DMS114 treated with DMSO at 0.1 percent for 48 hours (cell line): ENCODE data around the gene SLC22A3.

Experiments
- DNase-seq: peaks from one replicate; lab custom pipeline; 2025; ENCODE audit not compliant: unreplicated experiment; lab: John Stamatoyannopoulos, UW

SLC22A3 gene

DNA sequence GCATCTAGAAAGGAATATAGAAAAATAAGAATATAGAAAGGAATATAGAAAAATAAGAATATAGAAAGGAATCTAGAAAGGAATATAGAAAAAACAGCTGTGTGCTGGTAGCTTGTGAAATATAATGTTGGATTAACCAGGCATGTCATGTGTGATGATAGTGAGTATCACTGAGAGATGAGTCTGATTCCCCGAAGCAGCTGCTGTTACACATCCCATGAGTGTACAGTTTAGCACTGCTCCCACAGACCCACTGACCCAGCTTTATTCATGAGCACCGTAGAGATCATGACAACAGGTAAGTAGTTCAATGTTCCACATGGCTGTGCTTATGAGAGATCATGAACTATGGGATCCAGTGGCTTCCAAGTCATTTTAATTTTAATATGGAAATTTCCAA is 64.8 kb downstream of the SLC22A3 start:
- no peak for DNase-seq

DNA sequence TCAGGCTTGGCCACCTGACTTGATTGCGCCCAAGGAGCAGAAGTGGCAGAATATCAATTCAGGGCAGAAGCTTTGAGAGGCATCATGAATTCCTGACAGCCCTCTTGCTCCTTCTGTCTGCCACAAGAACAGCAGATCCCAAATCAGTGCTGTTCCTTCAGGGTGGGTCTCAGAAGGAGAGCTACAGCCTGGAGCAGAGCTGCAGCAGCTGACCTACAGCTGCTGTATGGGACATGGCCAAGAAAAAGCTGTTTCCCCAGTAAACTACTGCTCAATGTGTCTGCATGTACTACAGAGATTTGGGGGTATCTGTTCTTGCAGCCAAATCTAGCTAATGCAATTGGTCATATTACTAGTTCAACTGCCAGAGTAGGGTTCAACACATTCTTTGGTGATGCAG is 69.0 kb downstream of the SLC22A3 start:
- DNase-seq = no peak

DNA sequence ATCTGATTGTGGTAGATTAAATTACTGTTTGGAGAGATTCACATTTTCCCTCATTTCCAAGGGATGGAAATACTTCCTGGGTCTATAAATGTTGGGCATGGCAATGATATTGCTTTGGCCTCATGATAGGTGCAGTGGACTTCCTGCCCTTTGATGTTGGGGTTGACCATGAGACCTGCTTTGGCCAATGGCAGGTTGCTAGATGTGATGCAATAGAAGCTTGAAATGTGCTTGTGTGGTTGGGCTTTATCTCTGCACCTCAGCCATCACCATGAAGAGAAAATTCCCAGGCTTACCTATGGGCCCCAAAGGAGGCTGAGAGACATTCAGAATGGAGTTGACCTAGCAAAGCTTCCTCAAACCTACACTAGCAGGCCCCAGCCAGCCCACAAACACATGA is 69.4 kb downstream of the SLC22A3 start:
- DNase-seq = no peak

DNA sequence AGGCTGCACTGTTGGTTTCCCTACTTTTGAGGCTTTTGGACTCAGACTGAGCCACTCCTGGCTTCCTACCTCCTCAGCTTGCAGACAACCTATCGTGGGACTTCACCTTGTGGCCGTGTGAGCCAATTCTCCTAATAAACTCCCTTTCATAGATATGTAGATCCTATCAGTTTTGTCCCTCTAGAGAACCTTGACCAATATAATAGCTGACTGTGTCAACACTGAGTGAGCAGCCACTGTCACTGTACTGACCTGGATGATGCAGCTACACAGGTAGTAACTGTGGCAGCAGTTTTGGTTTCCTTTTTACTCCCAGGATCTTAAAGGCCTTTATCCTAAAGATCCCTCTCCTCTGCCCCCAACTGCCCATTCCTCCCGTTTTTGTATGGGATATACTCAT is 70.2 kb downstream of the SLC22A3 start:
- DNase-seq = no peak

DNA sequence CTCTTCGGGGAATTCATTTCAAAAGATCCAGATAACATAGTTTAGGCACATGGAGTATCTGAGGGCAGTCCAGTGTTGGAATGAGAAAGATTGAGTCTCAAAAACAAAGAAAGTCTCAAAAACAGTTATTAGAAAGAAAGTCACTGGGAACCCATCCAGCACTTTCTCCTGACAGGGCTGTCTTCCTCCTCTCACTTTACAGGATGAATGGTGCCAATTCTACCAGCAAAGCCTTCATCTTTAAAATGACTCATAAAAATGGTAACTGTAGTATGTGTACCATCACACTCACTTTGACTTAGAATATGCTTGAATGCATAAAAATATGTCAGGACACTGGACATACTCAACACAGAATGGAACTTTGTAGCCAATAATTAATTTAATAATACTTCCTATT is 71.3 kb downstream of the SLC22A3 start:
- no peak for DNase-seq

GRCh38 chr6:160420253-160420968 is 72.2 kb downstream of the SLC22A3 start:
- no peak for DNase-seq

GRCh38 chr6:160420969-160421556 is 72.9 kb downstream of the SLC22A3 start:
- DNase-seq = no peak

- no peak for DNase-seq
These were observed 73.7 kb downstream of the SLC22A3 start for GRCh38 chr6:160421854-160422253.

- no peak for DNase-seq
These were observed 76.1 kb downstream of the SLC22A3 start for GRCh38 chr6:160424256-160424655.

DNA sequence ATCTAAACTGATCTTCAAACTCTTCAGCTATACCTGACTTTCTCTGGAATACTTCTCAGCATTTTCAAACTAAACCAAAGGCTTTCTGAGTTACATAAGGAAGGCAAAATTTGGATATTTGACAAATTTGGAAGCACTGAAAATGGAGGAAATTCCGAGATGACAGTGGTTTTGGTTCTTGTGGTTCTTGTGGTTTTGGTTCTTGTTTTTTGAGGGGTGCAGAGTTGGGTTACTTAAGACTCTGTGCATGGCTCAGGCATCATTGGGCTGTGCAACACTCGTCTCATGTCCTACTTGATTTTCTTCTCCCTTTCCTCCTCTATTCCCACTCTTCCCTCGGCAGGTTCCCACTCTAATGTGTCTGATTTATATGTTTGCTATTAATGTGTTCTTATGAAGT is 78.0 kb downstream of the SLC22A3 start:
- DNase-seq = no peak

- DNase-seq = no peak
These were observed 79.3 kb downstream of the SLC22A3 start for GRCh38 chr6:160427312-160428068.

GRCh38 chr6:160428069-160428430 is 79.9 kb downstream of the SLC22A3 start:
- DNase-seq = no peak

DNA sequence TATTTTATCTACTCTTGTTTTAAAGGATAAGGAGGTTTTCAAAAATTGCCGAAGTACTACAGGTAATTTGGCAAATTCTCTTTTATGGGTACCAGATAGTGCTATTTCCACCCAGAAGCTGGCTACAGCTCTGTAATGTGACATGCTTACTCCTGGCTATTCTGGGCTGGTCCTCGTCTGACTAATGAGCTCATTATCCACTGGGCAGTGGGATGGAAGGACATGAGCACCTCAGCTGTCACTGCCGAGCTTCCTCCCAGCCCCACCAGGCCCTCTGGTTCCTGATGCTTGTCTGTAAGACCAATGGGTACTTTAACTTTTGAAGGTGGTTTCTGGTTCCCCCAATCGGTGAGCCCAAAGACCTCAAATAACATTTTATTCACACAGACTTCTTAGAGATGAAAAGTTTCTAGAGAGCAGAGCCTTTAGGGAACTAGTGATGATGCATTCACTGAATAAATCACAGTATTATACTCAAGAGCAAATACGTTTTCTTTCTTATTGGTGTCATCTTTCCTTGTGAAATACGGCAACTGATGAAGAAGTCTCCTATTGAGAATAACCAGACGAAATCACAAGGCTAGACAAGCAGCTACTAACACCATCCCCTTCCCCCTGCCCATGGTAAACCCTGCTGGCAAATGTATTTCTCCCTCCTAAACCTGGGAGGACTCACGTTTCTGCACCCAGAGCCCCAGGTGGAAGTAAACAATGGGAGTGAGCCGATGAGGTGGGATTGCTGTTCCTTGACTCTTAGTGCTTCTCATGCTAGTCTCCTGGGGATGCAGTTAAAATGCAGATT is 80.8 kb downstream of the SLC22A3 start:
- DNase-seq = no peak

- DNase-seq = no peak
These were observed 81.4 kb downstream of the SLC22A3 start for GRCh38 chr6:160429620-160429895.

- DNase-seq = no peak
These were observed 82.0 kb downstream of the SLC22A3 start for GRCh38 chr6:160430203-160430602.

DNA sequence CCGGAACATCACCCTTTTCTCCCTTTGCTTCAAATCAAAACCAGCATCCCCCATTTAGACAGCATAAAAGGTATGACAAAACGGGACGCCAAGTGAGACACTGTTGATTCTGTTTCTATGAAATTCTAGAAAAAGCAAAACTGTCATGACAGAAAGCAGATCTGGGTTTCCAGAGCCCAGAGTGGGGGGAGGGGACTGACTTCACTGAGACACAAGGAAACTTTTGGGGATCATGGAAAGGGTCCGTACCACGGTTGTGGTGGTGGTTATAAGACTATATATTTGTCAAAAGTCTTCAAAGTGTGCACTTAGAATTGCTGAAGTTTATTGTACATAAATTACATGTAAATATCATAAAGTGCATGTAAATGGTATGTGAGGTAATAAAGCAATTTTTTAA is 82.6 kb downstream of the SLC22A3 start:
- DNase-seq = no peak

DNA sequence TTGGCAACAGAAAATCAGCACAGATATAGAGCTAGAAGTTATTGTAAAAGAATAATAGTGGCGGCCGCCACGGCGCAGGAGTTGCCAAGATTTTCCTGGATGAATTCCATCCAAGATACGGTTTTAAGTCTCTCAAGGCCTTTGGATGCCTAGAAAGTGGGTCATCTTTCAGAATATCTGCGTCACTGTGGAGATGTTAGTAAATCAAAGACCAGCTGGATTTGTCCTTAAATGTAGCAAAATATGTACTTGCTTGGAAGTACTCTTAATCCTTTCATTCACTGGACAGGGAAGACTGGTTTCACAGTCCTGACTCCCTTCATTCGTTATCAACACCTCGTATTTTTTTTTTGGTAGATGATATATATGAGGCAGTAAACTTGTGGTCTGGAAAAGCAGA is 83.0 kb downstream of the SLC22A3 start:
- DNase-seq = no peak

- no peak for DNase-seq
These were observed 83.7 kb downstream of the SLC22A3 start for GRCh38 chr6:160431791-160432404.

DNA sequence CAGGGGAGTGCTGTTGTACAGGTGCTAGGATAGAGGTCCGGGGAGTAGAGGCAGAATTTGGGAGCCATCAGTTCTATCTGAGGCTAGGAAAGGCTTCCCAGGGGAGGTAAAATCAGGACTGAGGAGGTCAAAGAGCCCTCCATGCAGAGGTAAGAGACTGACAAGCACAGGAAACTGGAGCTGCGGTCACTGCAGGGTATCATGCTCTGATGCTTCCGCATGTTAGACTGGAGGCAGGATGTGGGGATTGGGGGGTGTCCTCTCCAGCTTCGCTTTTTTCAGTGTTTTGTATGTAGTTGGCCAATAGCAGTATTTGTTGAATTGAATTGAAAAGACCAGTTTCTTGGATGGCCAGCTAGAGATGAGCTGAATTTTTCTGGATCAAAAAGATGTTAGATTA is 87.8 kb downstream of the SLC22A3 start:
- DNase-seq = no peak

DNA sequence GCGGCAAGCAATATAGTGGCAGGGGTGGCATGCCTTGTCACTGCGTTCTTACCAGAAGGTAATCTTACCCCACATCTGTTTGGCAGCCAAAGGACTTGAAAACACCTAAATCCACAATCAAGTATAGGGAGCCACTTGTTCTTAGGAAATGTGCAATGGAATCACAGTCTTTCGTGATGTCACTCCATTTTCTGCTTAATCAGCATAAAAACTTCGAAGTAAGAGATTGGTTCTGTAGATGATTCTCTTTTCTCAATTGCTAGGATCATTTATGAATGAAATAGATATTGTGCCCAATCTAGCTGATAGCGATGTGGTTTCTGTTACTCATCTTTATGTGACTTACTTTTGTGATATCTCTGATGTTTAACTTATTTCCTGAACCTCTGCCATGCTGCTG is 89.0 kb downstream of the SLC22A3 start:
- no peak for DNase-seq

DNA sequence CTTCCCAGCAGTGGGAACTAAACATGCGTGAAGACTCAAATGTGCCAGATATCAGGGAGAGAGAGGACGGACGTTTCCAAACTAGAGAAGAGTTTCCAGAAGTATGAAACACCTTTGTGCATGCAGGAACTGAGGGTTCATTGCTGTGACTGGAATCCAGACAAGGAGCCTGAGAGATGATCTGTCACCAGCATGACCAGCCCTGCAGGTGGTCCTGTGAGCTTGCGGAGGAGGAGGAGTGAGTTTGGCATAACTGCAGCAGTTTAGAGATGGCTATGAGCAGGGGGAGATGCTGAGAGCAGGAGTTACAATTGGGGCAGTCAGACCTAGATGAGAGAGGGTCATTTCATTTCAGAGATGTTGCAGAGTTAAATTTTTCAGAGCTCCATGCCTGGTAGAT is 89.6 kb downstream of the SLC22A3 start:
- DNase-seq = no peak
